Lower lobe of right lung (tissue), 2 donors: ENCODE data around the gene FKBP9. TPM values are rescaled to one million over a fixed set of nuclear protein-coding genes. Genes with fewer than 3 reads are reported as not detected.
A peak's percentile ranks its signal among the peaks of the same experiment; 100 is the strongest.

Experiments used
- ATAC-seq, 2 donors: fragments of 200-7000 bp; cut with Tn5 transposase; one replicate each; pipeline ENCODE4 v1.9.1; 2020 to 2022; ENCODE audit warnings: mild to moderate bottlenecking in 2 of 2, moderate library complexity in 2 of 2
- DNase-seq: peaks from one replicate; pipeline ENCODE4 v3.0.0-alpha.2; 2020
- H3K27ac ChIP-seq: fragments of 200-600 bp; one replicate; pipeline ENCODE4 v1.8.0; 2022
- H3K27me3 ChIP-seq: fragments of 200-600 bp; one replicate; pipeline ENCODE4 v1.8.0; 2022; ENCODE audit warnings: low read depth
- H3K36me3 ChIP-seq: fragments of 200-600 bp; one replicate; pipeline ENCODE4 v1.8.0; 2022; ENCODE audit warnings: mild to moderate bottlenecking
- H3K4me1 ChIP-seq: fragments of 200-600 bp; one replicate; pipeline ENCODE4 v1.8.0; 2022
- H3K4me3 ChIP-seq: fragments of 200-600 bp; one replicate; pipeline ENCODE4 v1.8.0; 2022; ENCODE audit warnings: mild to moderate bottlenecking
- H3K9me3 ChIP-seq: fragments of 200-600 bp; one replicate; pipeline ENCODE4 v1.8.0; 2022
- CTCF ChIP-seq: fragments of 200-600 bp; IDR thresholded peaks from one replicate; pipeline ENCODE4 v1.8.0; 2022; ENCODE audit warnings: antibody characterized with exemption, mild to moderate bottlenecking
- intact Hi-C: fragments of 100-400 bp; cut with DNase I; formaldehyde crosslinking; loops from one replicate; pipeline ENCODE4 v1.11.0; 2022
- total RNA-seq: library from RNA; stranded (reverse); fragmentation: NEBNext Ultra II Directional; extraction: Animal tissue kit (Norgen Biotek cat#: 25700); gene quantifications from one replicate; pipeline ENCODE4 v1.2.1, GENCODE V29; 2021
- donor health status: DM: no; HTN: yes; CAD: no; lungs with severe emphysema.

The FKBP9 gene
- total RNA-seq, 1 donor from 2014 or later: 104 TPM

- peaks cover 76% of the 10 kb centered on the region for H3K36me3 ChIP-seq
- ATAC-seq: no peak
Observed at GRCh38 chr7:32921896-32922295, 35.3 kb upstream of the FKBP9 start.

DNA sequence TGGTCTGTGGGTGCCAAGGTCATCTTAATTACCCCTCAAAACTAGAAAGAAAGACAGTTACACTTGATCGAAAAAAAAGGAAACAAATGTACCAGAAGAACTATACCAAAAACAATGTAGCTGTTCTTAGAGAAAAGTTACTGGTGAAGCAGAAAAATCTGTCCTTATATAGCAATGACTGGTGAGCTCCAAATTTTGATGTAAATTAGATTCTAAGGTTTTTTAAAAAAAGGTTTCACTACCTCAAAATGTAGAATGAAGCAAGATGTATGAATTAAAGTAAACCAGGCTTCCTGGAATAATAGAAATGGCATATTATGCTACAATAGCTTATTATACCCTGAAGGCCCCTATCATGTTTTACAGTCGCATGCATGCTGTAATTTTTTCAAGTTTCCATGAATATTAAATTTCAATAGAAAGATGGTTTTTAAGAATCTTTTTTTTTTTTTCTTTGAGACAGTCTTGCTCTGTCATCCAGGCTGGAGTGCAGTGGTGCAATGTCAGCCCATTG, 28.4 kb upstream of the FKBP9 start:
- intact Hi-C loops: no loop called here
- H3K27me3 ChIP-seq: no peaks in the 10 kb centered on the region
- no peak overlapping the region for H3K4me3 ChIP-seq
- ATAC-seq: no peak
- H3K9me3 ChIP-seq: no peaks in the 10 kb centered on the region
- H3K4me1 ChIP-seq: no peaks in the 10 kb centered on the region
- no peak for TF ChIP-seq CTCF
- no peak overlapping the region for H3K27ac ChIP-seq
- H3K36me3 ChIP-seq: peaks cover 66% of the 10 kb centered on the region
- no peak for DNase-seq

More at GRCh38 chr7:32921896-32922295, 35.3 kb upstream of the FKBP9 start:
- Histone ChIP-seq H3K27ac (no peak overlapping the region), H3K4me3 (no peak overlapping the region), H3K4me1 (no peaks in the 10 kb centered on the region), H3K9me3 (no peaks in the 10 kb centered on the region), H3K27me3 (no peaks in the 10 kb centered on the region)
- intact Hi-C loops: no loop called here
- no peak for DNase-seq
- no peak for TF ChIP-seq CTCF

DNA sequence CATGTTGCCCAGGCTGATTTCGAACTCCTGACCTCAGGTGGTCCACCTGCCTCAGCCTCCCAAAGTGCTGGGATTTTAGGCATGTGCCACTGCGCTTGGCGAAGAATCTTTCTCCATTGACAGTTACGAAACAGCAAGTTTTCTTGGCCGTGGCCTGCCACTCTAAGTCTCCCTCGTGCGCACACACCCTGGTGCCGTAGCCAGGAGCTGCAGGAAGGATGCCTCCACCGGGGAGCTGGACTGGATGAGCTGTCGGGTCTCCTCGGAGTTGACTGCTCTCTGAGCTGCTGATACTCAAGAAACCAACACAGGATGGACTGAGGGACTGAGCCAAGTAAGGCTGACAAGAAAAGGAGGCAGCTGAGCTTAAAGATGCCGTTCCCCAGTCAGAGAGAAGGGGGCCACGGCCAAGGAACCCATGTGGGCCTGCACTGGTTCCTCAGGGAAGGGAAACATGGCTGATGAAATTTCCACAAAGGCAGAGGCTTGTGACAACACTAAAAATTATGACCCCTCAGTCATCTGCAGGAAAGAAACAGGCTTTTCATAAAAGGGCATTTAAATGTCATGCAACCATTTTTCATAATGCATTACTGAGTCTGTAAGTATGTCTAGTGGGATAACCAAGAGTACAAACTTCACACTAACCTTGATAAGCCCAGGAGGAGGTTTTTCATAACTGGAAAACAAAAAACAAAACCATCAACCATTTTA, 27.7 kb upstream of the FKBP9 start:
- no peak for TF ChIP-seq CTCF
- intact Hi-C loops: no loop called here
- H3K4me3 ChIP-seq: no peak overlapping the region
- H3K4me1 ChIP-seq: no peaks in the 10 kb centered on the region
- ATAC-seq (no peak), DNase-seq (no peak)
- H3K27me3 ChIP-seq: no peaks in the 10 kb centered on the region
- H3K9me3 ChIP-seq: no peaks in the 10 kb centered on the region
- no peak overlapping the region for H3K27ac ChIP-seq
- H3K36me3 ChIP-seq: peaks cover 62% of the 10 kb centered on the region

DNA sequence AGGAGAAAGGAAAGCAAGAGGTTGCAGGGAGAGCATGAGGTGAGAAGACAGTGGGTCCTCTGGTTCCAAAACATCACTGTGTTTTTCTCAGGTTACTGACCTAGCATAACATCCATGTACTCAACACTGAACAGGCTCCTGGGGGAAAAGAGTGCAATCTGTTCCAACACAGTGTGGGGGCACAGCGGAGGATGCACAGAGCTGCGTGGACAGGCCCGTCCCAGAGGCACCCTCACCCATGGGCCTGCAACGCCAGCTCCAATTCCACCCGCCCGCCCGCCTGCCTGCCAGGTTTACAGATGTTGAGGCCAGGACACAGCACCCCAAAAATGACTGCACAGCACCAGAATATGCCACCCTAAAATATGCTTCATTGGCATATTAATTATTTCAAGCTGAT, 26.9 kb upstream of the FKBP9 start:
- Histone ChIP-seq H3K27me3 (no peaks in the 10 kb centered on the region), H3K4me3 (no peak overlapping the region), H3K27ac (no peak overlapping the region), H3K9me3 (no peaks in the 10 kb centered on the region), H3K36me3 (peaks cover 62% of the 10 kb centered on the region), H3K4me1 (no peaks in the 10 kb centered on the region)
- intact Hi-C loops: no loop called here
- TF ChIP-seq CTCF: no peak
- peak in 1 of 2 donors; percentile 27 for ATAC-seq
- DNase-seq: no peak

DNA sequence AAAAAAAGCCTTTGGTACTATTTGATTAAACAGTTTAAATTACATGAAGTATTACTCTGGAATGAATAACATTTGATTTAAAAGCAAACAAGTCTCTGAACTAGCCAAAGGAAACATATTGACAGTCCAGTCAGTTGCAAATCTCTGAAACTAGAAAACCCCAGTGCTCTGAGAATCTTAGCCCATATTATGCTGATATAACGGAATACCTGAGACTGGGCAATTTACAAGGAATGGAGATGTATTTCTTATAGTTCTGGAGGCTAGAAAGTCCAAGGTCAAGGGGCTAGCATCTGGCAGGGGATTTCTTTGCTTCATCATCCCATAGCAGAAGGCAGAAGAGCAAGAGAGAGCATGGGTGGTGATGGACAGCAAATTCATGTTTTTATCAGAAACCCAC, 21.7 kb upstream of the FKBP9 start:
- H3K36me3 ChIP-seq: peaks cover 28% of the 10 kb centered on the region
- no peak overlapping the region for H3K4me3 ChIP-seq
- DNase-seq (no peak), ATAC-seq (no peak)
- no peaks in the 10 kb centered on the region for H3K27me3 ChIP-seq
- intact Hi-C loops: no loop called here
- peaks cover 23% of the 10 kb centered on the region for H3K4me1 ChIP-seq
- no peak for TF ChIP-seq CTCF
- H3K9me3 ChIP-seq: no peaks in the 10 kb centered on the region
- H3K27ac ChIP-seq: no peak overlapping the region
